SJCRH30 (cell line): ENCODE measurements around the gene KRTAP22-2. TPM values are rescaled to one million over a fixed set of nuclear protein-coding genes. Genes with fewer than 3 reads are reported as not detected.

Experiments
- total RNA-seq: library from RNA; depleted of rRNA; stranded (reverse); fragments of >200 nt; shearing (Covaris generic); gene quantifications from 2 replicates; pipeline ENCODE4 v1.2.3, GENCODE V29; 2014; rRNA removed

Gene KRTAP22-2
- total RNA-seq, 1 experiment from 2014 or later, result not detected

Other genes with a start within 250 kb of the KRTAP22-2 start
- gene KRTAP23-1, start 241.8 kb downstream of the KRTAP22-2 start, total RNA-seq, result not detected in 2 replicates
- not detected in 2 replicates for gene KRTAP13-2, start 218.1 kb downstream of the KRTAP22-2 start, total RNA-seq
- not detected in 2 replicates for gene KRTAP13-1, start 194.4 kb downstream of the KRTAP22-2 start, total RNA-seq
- not detected in 2 replicates for gene KRTAP13-3, start 164.5 kb downstream of the KRTAP22-2 start, total RNA-seq
- gene KRTAP13-4, start 160.2 kb downstream of the KRTAP22-2 start, total RNA-seq, result not detected in 2 replicates
- gene KRTAP15-1, start 150.1 kb downstream of the KRTAP22-2 start, total RNA-seq, result not detected in 2 replicates
- gene KRTAP19-1, start 110.0 kb downstream of the KRTAP22-2 start, total RNA-seq, result not detected in 2 replicates
- gene KRTAP19-2, start 103.0 kb downstream of the KRTAP22-2 start, total RNA-seq, result not detected in 2 replicates
- not detected in 2 replicates for gene KRTAP19-3, start 98.4 kb downstream of the KRTAP22-2 start, total RNA-seq
- not detected in 2 replicates for gene KRTAP19-4, start 93.2 kb downstream of the KRTAP22-2 start, total RNA-seq
- not detected in 2 replicates for gene KRTAP19-5, start 88.3 kb downstream of the KRTAP22-2 start, total RNA-seq
- gene KRTAP19-6, start 48.5 kb downstream of the KRTAP22-2 start, total RNA-seq, result not detected in 2 replicates
- not detected in 2 replicates for gene KRTAP19-7, start 29.1 kb downstream of the KRTAP22-2 start, total RNA-seq
- not detected in 2 replicates for gene KRTAP6-3, start 2.0 kb upstream of the KRTAP22-2 start, total RNA-seq
- gene KRTAP6-2, start 8.5 kb upstream of the KRTAP22-2 start, total RNA-seq, result not detected in 2 replicates
- not detected in 2 replicates for gene KRTAP22-1, start 10.7 kb upstream of the KRTAP22-2 start, total RNA-seq
- gene KRTAP6-1, start 23.5 kb upstream of the KRTAP22-2 start, total RNA-seq, result not detected in 2 replicates
- gene KRTAP20-1, start 26.0 kb upstream of the KRTAP22-2 start, total RNA-seq, result not detected in 2 replicates
- gene KRTAP20-4, start 30.2 kb upstream of the KRTAP22-2 start, total RNA-seq, result not detected in 2 replicates
- gene KRTAP20-2, start 44.8 kb upstream of the KRTAP22-2 start, total RNA-seq, result not detected in 2 replicates
- gene KRTAP20-3, start 52.5 kb upstream of the KRTAP22-2 start, total RNA-seq, result not detected in 2 replicates
- not detected in 2 replicates for gene KRTAP21-3, start 128.4 kb upstream of the KRTAP22-2 start, total RNA-seq
- gene KRTAP21-2, start 156.9 kb upstream of the KRTAP22-2 start, total RNA-seq, result not detected in 2 replicates
- gene KRTAP21-1, start 165.0 kb upstream of the KRTAP22-2 start, total RNA-seq, result not detected in 2 replicates
- not detected in 2 replicates for gene KRTAP8-1, start 222.9 kb upstream of the KRTAP22-2 start, total RNA-seq
- not detected in 2 replicates for gene KRTAP7-1, start 239.4 kb upstream of the KRTAP22-2 start, total RNA-seq